Esophagus muscularis mucosa (tissue), 3 donors: ENCODE data around the gene KLF7.

Experiments used
- CTCF ChIP-seq, 3 experiments: fragments of 200-600 bp in 2 of 3; fragments of 450-650 bp in 1 of 3; sonication (generic) in 2 of 3; IDR thresholded peaks; one replicate each; pipeline ENCODE4 v1.5.1; 2017 to 2019; ENCODE audit warnings: antibody characterized with exemption in 3 of 3, mild to moderate bottlenecking in 2 of 3, moderate library complexity in 1 of 3
- POLR2A ChIP-seq: fragments of 450-650 bp; IDR thresholded peaks from one replicate; pipeline ENCODE4 v1.6.1; 2017; ENCODE audit warnings: antibody characterized with exemption, moderate library complexity, mild to moderate bottlenecking, low read depth
- POLR2AphosphoS5 ChIP-seq, 2 donors: sonication (generic); formaldehyde crosslinking; IDR thresholded peaks; one replicate each; pipeline ENCODE4 v1.6.1; 2017; ENCODE audit warnings: antibody characterized with exemption in 2 of 2

- TF ChIP-seq POLR2AphosphoS5 (IDR thresholded peaks at IDR 0.05) (no peak), CTCF (IDR thresholded peaks at IDR 0.05) (no peak), POLR2A (no peak)
These were observed 55.4 kb downstream of the KLF7 start for GRCh38 chr2:207110310-207110709.
